ENCODE data around the gene HFE. TPM values are rescaled to one million over a fixed set of nuclear protein-coding genes. Genes with fewer than 3 reads are reported as not detected.
A peak's percentile ranks its signal among the peaks of the same experiment; 100 is the strongest.

The HFE gene
- total RNA-seq, 3 donors from 2014 or later (not counting 1 experiment from before 2014, with no cell fraction given): 1.5 to 2.3 (median 1.8) TPM

DNA sequence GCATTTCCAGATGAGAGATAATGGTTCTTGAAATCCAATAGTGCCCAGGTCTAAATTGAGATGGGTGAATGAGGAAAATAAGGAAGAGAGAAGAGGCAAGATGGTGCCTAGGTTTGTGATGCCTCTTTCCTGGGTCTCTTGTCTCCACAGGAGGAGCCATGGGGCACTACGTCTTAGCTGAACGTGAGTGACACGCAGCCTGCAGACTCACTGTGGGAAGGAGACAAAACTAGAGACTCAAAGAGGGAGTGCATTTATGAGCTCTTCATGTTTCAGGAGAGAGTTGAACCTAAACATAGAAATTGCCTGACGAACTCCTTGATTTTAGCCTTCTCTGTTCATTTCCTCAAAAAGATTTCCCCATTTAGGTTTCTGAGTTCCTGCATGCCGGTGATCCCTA is 6.8 kb downstream of the HFE start:
- Mint-ChIP-seq H3K4me1 (peaks cover 0 to 5% of the 10 kb centered on the region in 2 donors), H3K36me3 (no peaks in the 10 kb centered on the region), H3K4me3 (no peak overlapping the region), H3K27me3 (ENCODE audit: low read depth in 2 of 2) (peaks cover 0 to 4% of the 10 kb centered on the region in 2 donors), H3K9me3 (no peaks in the 10 kb centered on the region), H3K27ac (no peak overlapping the region)
- Histone ChIP-seq H3K4me3 (ENCODE audit: low read length) (no peak overlapping the region), H3K27me3 (ENCODE audit: control insufficient read depth, insufficient read depth, low read length) (no peaks in the 10 kb centered on the region), H3K9me3 (ENCODE audit: control insufficient read depth, insufficient read depth, low read length) (no peaks in the 10 kb centered on the region), H3K36me3 (ENCODE audit: control insufficient read depth, insufficient read depth, low read length) (no peaks in the 10 kb centered on the region), H3K4me1 (ENCODE audit: control insufficient read depth, insufficient read depth, low read length) (no peaks in the 10 kb centered on the region), H3K27ac (ENCODE audit: low read length) (no peak overlapping the region)
- 76% methylated on average over 5 of the region's 5 CpGs for WGBS (ENCODE audit: insufficient coverage)
- no peak for DNase-seq
- TF ChIP-seq, protein P1, sequence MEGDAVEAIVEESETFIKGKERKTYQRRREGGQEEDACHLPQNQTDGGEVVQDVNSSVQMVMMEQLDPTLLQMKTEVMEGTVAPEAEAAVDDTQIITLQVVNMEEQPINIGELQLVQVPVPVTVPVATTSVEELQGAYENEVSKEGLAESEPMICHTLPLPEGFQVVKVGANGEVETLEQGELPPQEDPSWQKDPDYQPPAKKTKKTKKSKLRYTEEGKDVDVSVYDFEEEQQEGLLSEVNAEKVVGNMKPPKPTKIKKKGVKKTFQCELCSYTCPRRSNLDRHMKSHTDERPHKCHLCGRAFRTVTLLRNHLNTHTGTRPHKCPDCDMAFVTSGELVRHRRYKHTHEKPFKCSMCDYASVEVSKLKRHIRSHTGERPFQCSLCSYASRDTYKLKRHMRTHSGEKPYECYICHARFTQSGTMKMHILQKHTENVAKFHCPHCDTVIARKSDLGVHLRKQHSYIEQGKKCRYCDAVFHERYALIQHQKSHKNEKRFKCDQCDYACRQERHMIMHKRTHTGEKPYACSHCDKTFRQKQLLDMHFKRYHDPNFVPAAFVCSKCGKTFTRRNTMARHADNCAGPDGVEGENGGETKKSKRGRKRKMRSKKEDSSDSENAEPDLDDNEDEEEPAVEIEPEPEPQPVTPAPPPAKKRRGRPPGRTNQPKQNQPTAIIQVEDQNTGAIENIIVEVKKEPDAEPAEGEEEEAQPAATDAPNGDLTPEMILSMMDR (IDR thresholded peaks at IDR 0.05): no peak
- intact Hi-C loops (cut with micrococcal nuclease): no loop called here
- ATAC-seq: no peak

DNA sequence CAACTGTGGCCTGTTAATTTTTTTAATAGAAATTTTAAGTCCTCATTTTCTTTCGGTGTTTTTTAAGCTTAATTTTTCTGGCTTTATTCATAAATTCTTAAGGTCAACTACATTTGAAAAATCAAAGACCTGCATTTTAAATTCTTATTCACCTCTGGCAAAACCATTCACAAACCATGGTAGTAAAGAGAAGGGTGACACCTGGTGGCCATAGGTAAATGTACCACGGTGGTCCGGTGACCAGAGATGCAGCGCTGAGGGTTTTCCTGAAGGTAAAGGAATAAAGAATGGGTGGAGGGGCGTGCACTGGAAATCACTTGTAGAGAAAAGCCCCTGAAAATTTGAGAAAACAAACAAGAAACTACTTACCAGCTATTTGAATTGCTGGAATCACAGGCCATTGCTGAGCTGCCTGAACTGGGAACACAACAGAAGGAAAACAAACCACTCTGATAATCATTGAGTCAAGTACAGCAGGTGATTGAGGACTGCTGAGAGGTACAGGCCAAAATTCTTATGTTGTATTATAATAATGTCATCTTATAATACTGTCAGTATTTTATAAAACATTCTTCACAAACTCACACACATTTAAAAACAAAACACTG is 10.1 kb downstream of the HFE start:
- H3K4me3 ChIP-seq (ENCODE audit: low read length): no peak overlapping the region
- 4% methylated on average over 3 of the region's 5 CpGs for WGBS (ENCODE audit: insufficient coverage)
- no peaks in the 10 kb centered on the region for H3K27me3 ChIP-seq (ENCODE audit: control insufficient read depth, insufficient read depth, low read length)
- Mint-ChIP-seq H3K9me3 (no peaks in the 10 kb centered on the region), H3K4me1 (peaks cover 0 to 5% of the 10 kb centered on the region in 2 donors), H3K27ac (no peak overlapping the region), H3K4me3 (no peak overlapping the region), H3K27me3 (ENCODE audit: low read depth in 2 of 2) (peaks cover 0 to 4% of the 10 kb centered on the region in 2 donors), H3K36me3 (no peaks in the 10 kb centered on the region)
- no peaks in the 10 kb centered on the region for H3K9me3 ChIP-seq (ENCODE audit: control insufficient read depth, insufficient read depth, low read length)
- intact Hi-C loops (cut with micrococcal nuclease): loop anchor here (1.0 kb wide), 1 partner anchor 33 kb away; no protein-coding TSS in a partner anchor
- no peaks in the 10 kb centered on the region for H3K4me1 ChIP-seq (ENCODE audit: control insufficient read depth, insufficient read depth, low read length)
- DNase-seq: peak; percentile 49 to 89
- no peaks in the 10 kb centered on the region for H3K36me3 ChIP-seq (ENCODE audit: control insufficient read depth, insufficient read depth, low read length)
- TF ChIP-seq, protein P1 (IDR thresholded peaks at IDR 0.05): peak; percentile 88
- ATAC-seq: peak; percentile 71 to 97 (median 88)
- no peak overlapping the region for H3K27ac ChIP-seq (ENCODE audit: low read length)

DNA sequence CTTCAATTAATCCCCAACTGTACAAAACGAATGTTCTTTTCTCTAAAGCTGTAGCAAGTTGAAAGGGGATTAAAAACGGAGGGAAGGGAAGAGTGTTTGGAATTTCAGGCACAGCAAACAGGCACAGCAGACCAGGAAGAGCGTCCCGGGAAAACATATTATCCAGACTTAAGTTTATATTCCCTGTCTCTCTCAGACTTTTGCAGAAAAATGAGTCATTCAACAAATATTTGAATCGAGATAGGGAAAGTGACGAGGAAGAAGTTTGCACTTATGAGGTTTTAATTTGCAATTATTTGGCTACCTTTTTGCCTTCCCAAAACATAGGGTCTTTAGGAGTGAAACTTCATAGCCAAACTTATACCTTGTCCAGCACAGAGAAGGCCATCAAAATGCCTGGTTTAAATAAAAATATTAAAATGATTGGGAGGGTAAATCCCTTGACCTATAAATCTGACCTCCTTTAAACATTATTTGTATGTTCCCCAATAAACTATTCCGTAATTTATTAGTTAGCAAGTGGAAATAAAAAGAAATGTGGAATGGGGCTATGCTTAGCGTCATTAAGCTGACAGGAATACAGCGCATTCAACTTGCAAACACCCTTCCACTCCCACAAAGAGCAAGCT is 16.0 kb downstream of the HFE start:
- H3K9me3 ChIP-seq (ENCODE audit: control insufficient read depth, insufficient read depth, low read length): no peaks in the 10 kb centered on the region
- no peaks in the 10 kb centered on the region for H3K27me3 Mint-ChIP-seq (ENCODE audit: low read depth in 2 of 2)
- peak overlapping the region; percentile 98 to 99 for H3K27ac Mint-ChIP-seq

More for the DNA sequence above, 16.0 kb downstream of the HFE start:
- peaks cover 10% of the 10 kb centered on the region for H3K4me1 ChIP-seq (ENCODE audit: control insufficient read depth, insufficient read depth, low read length)
- intact Hi-C loops (cut with micrococcal nuclease): loop anchor here (2.0 to 5.0 kb wide), 4 partner anchors 46 to 169 kb away; a partner anchor contains a TSS
- TF ChIP-seq, protein P1 (IDR thresholded peaks at IDR 0.05): no peak
- H3K27me3 ChIP-seq (ENCODE audit: control insufficient read depth, insufficient read depth, low read length): no peaks in the 10 kb centered on the region
- Mint-ChIP-seq H3K9me3 (no peaks in the 10 kb centered on the region), H3K36me3 (no peaks in the 10 kb centered on the region), H3K4me3 (peak overlapping the region; percentile 90), H3K4me1 (peaks cover 18% of the 10 kb centered on the region in 2 donors)
- H3K27ac ChIP-seq (ENCODE audit: low read length): peak overlapping the region; percentile 84
- 53% methylated on average over 5 of the region's 9 CpGs for WGBS (ENCODE audit: insufficient coverage)
- ATAC-seq (peak in 1 of 3 donors; percentile 82), DNase-seq (no peak)
- H3K36me3 ChIP-seq (ENCODE audit: control insufficient read depth, insufficient read depth, low read length): no peaks in the 10 kb centered on the region
- no peak overlapping the region for H3K4me3 ChIP-seq (ENCODE audit: low read length)

Data from natural killer cell (primary cell).